GM15510 (cell line): ENCODE data around the gene SYNDIG1.

Experiments used
- POLR2A ChIP-seq: IDR thresholded peaks from 3 replicates; pipeline ENCODE4 v1.6.1; 2011; ENCODE audit warnings: borderline replicate concordance; ENCODE audit not compliant: insufficient read length; ENCODE audit errors: extremely low read depth

Gene SYNDIG1

DNA sequence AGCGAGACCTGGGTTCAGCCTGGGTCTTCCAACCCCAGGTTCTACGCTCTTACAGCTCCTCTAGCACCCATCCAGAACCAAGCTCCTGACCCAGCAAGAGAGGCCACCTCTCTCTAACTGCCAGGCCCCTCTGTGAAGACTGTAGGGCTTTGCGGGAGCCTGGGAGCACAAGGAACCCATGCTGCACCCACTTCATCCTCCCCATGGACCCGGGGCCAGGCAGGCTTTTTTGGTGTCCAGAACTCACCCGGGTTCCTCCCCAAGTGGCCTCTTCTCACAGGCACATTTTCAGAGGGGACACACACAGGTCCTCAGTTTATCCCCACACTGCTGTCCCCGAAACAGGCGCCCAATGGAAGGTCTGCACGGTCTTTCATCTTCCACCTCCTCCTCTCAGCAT, 145.9 kb downstream of the SYNDIG1 start:
- TF ChIP-seq POLR2A, result no peak

DNA sequence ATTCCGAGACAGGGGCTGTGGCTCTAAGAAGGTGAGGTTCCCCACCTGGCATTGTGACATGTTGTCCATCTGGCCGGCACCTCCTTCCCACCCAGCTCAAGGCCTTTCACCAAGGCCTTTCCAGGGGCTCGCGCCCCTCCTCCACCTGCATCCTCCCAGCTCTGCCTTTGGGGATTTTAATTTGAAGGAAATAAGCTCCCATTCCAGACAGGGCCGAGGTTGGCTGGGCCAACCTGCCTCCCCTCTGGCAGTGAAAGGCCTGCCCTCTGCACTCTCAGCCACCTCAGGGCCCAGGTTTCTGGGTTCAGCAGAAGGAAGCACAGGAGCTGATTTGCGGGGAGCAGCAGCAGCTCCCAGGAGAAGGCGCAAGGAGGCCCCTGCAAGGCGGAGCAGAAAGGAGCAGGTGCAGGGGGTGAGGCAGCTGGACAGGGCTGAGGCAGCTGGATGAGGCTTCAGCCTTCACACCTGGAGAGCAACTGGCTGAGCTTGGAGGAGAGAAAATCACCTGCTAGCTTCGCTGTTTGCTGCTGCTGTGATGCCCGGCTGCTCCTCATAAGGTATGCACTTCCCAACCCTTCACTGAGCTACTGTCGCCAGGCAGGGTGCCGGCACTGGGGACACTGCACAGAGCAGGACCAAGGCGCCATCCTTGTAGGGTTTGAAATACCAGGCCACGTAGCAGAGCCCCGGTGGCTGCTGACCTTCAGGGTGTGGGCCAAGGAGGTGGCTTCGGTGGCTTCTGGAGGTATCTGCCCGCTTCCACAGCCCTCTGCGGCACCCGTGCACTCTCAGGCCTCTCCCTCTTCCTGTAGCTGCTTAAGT, 147.0 kb downstream of the SYNDIG1 start:
- TF ChIP-seq POLR2A, result no peak

DNA sequence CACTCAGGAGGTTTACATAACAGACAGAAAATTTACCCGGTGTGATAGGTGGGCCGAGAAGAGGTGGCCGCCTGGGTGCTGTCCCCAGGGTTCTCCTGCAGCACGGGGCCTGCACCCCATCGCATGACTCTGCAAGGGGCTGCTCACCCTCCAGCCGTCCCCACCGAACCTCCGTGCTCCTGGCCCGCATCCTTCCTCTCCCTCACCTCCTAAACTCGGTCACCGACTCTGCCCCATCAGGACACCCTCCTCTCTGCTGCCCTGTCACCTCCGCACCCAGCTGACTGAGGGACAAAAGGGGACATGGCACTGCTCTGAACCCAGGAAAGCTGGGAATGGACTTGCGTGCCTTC, 147.6 kb downstream of the SYNDIG1 start:
- no peak for TF ChIP-seq POLR2A

DNA sequence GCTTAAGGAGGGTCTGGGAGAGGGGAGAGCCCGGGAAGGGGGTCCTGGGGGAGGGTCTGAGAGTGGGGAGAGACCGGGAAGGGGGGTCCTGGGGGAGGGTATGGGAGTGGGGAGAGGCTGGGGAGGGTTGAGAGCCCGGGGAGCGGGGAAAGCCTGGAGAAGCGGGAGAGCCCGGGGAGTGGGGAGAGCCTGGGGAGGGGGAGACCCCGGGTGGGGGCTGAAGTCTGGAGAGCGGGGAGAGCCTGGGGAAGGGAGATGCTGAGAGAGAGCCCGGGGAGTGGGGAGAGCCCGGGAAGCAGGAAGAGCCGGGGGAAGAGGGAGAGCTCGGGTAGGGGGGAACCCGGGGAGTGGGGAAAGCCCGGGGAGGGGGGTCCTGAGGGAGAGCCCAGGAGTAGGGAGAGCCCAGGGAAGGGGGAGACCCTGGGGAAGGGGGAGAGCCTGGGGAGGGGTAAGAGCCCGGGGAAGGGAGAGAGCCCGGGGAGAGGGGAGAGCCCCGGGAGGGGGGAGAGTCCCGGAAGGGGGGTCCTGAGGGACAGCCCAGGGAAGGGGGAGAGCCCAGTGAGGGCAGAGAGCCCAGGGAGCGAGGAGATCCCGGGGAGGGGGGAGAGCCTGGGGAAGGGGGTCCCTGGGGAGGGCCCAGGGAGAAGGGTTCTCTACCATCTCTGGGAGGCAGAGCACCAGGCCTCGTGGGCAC, 148.5 kb downstream of the SYNDIG1 start:
- TF ChIP-seq POLR2A, result no peak

DNA sequence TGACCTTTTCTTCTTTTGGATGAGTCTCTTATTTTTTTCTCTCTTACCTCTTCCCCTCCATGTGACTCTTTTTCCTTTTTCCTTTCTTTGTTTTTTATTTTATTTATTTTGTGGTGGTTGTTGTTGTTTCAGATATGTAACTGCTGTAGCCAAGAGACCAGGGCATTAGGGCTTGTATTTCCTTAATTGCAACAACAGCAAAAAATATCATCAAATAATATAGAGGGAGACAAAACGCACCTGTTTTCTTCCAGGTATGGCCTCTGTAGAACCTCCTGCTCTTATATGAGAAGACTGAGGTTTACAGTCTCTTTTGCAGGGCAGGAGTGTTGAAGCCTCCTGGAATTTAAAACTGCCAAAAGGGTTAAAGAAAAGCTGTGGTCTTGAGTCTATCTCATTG, 149.3 kb downstream of the SYNDIG1 start:
- TF ChIP-seq POLR2A, result no peak

DNA sequence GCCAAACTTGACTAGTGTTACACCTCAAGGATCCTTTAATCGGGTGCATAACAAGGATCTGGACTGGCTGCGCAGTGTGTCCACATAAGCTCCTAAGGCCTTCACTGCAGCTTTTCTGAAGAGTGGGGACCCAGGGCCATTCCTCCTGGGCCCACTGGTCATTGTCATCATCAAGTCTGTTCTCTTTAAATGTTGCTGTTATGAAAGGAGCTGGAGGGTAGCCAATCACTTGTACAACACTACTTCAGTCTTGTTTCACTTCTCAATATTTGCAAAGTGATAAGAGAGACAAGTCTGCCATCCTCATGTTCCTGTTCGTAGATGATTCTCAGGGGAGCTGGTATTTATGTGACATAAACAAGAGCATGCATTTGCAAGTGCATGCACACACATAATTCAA, 149.8 kb downstream of the SYNDIG1 start:
- TF ChIP-seq POLR2A, result no peak

DNA sequence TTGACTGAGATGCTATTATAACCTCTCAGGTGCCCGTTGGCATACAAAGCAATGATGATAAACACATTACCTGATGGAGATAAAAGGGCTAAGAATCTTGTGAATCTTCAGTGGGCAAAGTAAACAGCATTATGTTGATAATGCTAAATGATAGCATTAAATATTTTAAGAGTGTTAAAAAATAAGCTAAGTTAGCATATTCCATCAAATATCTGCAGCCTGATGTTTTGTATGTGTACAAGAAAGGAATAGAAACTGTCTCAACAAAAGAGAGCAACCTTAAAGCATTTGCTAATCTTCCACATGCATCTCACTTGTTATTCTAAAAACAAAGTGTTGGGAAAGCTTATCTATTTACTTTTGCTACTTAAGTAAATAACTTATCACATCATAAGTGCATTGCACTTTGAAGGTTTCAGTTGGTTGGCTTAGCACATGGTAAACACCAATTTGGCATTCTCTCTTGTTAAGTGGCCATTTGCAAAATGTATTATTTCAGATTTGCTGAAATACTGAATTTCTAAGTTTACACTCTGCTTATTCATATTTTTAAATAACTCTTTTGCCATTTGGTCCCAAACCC, 151.6 kb downstream of the SYNDIG1 start:
- no peak for TF ChIP-seq POLR2A

DNA sequence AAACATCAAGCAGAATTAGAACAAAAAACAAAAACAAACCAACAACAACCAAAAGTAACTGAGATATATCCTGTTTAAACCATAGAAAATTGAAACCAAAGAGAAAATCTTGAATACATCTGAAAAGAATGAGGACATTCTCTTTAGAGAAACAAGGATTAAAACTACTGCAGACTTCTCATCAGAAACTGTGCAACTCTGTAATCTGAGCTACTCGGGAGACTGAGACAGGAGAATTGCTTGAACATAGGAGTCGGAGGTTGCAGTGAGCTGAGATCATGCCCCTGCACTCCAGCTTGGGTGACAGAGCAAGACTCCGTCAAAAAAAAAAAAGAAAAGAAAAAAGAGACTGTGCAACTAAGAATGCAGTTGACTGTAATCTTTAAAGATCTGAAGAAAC, 153.4 kb downstream of the SYNDIG1 start:
- TF ChIP-seq POLR2A, result no peak

DNA sequence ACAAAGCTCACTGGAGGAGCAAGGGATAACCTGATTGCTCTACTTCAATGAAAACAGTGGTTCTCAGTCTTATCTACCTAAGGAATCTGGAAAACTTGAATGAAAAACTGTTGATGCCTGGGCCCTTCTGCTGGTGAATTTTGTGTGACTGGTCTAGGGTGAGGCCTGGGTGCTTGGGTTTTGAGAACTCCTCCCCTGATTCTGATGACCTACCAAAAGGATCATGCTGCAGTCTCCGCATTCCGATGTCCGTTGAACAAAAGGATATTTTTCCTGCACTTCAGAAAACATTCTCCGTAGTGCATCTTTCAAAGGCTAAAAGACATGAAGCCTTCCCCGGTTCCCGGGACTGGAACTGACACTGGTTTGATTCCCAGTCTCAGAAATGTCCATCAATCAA, 157.9 kb downstream of the SYNDIG1 start:
- no peak for TF ChIP-seq POLR2A

DNA sequence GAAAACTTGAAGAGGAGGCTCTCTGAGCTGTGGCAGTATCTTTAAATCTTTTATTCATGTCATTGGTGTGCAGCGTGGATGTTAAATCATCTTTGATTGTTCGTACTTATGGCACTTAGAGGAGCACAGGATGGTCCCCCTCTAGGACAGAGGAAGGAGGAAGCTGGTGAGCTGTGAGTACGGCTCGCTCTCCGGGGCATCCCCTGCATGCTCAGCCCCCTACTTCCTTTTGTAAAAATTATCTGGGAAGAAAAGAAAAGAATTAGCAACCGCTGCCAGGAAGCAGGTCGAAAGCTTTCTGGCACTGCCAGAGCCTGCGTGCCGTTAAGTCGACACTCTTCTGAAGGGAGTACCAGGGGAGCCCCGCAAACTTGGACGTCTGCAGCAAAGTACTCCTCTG, 158.5 kb downstream of the SYNDIG1 start:
- TF ChIP-seq POLR2A, result no peak

DNA sequence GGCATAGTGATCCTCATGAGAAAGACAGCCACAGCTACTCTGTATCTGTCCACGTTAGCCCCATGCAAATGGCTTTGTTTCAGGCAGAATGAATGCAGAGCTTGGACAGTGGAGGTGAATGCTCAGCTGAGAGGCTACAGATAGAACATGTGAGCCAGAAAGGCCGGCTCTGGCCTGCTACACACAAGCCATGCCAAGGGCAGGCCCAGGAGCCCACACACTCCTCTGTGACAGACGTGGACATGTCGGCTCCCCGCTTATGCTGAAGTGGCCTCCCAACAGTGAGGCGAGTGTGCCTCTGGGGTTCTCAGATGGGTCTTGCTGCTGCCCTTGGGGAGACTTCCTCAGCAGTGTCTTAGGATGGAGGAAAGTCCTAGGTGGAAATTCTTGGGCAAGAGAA, 159.6 kb downstream of the SYNDIG1 start:
- no peak for TF ChIP-seq POLR2A

DNA sequence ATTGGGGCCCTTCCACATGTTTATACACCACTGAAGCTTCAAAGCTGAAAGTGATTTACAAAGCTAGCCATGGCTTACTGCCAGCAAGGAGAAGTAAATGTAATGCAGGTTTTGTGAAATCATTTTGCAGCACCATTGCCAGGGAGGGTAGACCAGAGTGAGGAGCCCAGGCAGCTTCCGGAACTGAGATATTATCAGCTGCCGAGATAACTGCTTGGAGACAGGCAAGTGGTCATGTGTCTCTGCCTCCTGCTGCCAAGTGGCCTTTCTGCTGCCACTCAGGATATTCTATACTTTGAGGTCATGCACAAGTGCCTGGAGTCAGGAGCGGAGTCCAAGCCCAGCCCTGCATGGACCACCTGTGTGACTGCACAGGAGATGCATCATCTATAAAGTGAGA, 160.2 kb downstream of the SYNDIG1 start:
- TF ChIP-seq POLR2A, result no peak

DNA sequence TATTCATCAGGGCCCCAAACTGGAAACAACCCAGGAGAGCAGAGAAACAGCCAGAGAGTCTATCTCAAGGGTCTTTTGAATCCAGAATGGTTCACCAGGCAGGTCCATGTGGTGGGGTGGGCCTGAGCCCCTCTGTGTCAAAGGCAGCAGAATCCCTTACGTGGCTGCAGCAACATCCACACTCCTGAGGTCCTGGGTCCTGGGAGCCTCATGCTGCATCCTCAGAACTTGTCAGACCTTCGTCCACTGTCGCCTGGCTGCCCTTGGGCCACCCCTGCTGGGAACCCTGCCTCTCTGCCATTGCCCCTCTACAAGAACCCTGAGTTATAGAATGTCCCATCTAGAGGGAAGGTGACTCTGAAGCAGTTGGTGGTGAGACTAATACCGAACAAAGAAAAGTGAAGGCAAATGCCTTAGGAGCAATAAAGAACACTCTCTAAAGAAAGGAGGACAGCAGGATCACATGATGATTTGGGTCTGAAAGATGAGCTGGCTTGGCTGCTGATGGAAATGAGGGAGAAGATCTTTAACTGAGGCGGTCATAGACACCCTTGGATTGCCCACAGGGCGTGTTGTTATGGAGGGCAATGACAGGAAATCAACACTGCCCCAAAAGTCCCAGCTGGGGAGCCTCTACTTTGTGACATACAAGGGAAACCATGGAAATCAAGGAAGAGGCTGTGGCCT, 161.2 kb downstream of the SYNDIG1 start:
- no peak for TF ChIP-seq POLR2A

DNA sequence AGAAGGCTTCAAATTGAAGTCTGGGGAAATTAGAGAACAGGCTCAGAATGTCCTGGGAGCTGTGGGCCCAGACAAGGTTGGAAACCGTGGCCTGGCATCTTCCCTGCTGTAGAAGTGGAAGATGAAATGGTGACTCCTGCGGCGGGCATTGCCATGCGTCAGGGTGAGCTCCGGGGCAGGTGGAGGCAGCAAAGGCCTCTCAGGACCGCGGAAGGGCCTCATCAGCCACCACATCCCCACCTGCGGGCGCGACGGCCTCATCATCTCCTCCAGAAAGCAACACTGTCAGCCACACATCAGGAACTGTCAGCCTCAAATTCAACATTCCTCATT, 161.7 kb downstream of the SYNDIG1 start:
- no peak for TF ChIP-seq POLR2A

DNA sequence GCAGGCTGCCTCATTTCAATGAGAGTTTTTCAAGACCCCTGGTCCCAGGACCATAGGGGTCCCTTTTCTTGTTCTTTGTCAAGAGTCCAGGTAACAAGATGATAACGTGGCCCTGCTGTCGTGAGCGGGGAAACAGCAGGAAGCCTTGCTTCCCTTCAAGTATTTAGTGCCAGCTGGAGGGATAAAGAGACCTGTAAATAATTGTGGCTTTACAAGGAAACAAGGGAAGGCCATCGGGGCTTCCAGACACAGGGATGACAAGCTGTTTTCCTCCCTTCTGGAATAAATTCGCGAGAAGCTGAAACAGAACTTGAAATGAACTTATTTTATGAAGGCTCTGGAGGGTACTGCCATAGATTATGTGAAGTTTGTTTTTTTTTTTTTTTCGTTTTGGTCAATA, 163.2 kb downstream of the SYNDIG1 start:
- TF ChIP-seq POLR2A, result no peak
